AG09319 (cell line): Measurements from ENCODE around the gene GADD45GIP1.
A peak's percentile ranks its signal among the peaks of the same experiment; 100 is the strongest.

ENCODE experiments used
- DNase-seq: peaks from one replicate; pipeline ENCODE4 v3.0.0-alpha.2; 2010; ENCODE audit warnings: low read depth; ENCODE audit errors: extremely low read depth
- CTCF ChIP-seq: IDR thresholded peaks from 2 replicates; pipeline ENCODE4 v1.5.1; 2011; ENCODE audit warnings: low read depth, mild to moderate bottlenecking, inconsistent platforms, low read length, moderate library complexity

The GADD45GIP1 gene

GRCh38 chr19:12956446-12957388 lies at the start of gene GADD45GIP1:
TSS of gene GADD45GIP1 (minus strand) at chr19:12957223. CDS start at chr19:12957212, 11 bp downstream.
- DNase-seq, result peak; percentile 44
- TF ChIP-seq CTCF, result no peak

- no peak for DNase-seq
- TF ChIP-seq CTCF, result no peak
Measured at GRCh38 chr19:13005861-13006370, 48.9 kb upstream of the GADD45GIP1 start.

- DNase-seq, result no peak
- TF ChIP-seq CTCF, result no peak
Measured at GRCh38 chr19:13005253-13005652, 48.2 kb upstream of the GADD45GIP1 start.

- DNase-seq, result no peak
- TF ChIP-seq CTCF, result no peak
Measured at GRCh38 chr19:13004273-13004672, 47.2 kb upstream of the GADD45GIP1 start.

GRCh38 chr19:13003081-13003480 lies 46.1 kb upstream of the GADD45GIP1 start:
- DNase-seq, result no peak
- no peak for TF ChIP-seq CTCF

- DNase-seq, result no peak
- TF ChIP-seq CTCF, result peak; percentile 15; the same call in 1 of the 2 replicates
Measured at GRCh38 chr19:13002166-13002898, 45.3 kb upstream of the GADD45GIP1 start.
